Mesenchymal stem cell (in vitro differentiated cells and primary cell): Measurements from ENCODE around the gene RNF10.

Source experiments
- DNase-seq: peaks from one replicate; pipeline ENCODE4 v3.0.0-alpha.2; 2013
- H2AFZ ChIP-seq: one replicate; pipeline ENCODE4 v1.6.1; 2013; ENCODE audit warnings: low read depth, mild to moderate bottlenecking, control low read depth, inconsistent platforms, low read length, moderate library complexity
- H2AK5ac ChIP-seq: 2 replicates; pipeline ENCODE4 v1.6.1; 2013; ENCODE audit warnings: low read length, moderate library complexity, mild to moderate bottlenecking, inconsistent platforms; ENCODE audit not compliant: severe bottlenecking
- H2BK120ac ChIP-seq: one replicate; pipeline ENCODE4 v1.6.1; 2013; ENCODE audit warnings: low read depth, mild to moderate bottlenecking, inconsistent platforms, low read length, moderate library complexity
- H2BK12ac ChIP-seq, 2 experiments: one replicate each; pipeline ENCODE4 v1.6.1; 2013; ENCODE audit warnings: inconsistent platforms in 2 of 2, low read length in 2 of 2, mild to moderate bottlenecking in 2 of 2, moderate library complexity in 2 of 2, control low read depth in 1 of 2
- H2BK15ac ChIP-seq: one replicate; pipeline ENCODE4 v1.6.1; 2013; ENCODE audit warnings: mild to moderate bottlenecking, low read depth, inconsistent platforms; ENCODE audit not compliant: poor library complexity, severe bottlenecking
- H2BK5ac ChIP-seq: 2 replicates; pipeline ENCODE4 v1.6.1; 2013; ENCODE audit warnings: low read depth, mild to moderate bottlenecking, low read length, control low read depth, inconsistent platforms; ENCODE audit not compliant: poor library complexity, severe bottlenecking
- H3K14ac ChIP-seq, 2 experiments: one replicate each; pipeline ENCODE4 v1.6.1; 2013; ENCODE audit warnings: inconsistent platforms in 2 of 2, low read length in 2 of 2, control low read depth in 1 of 2, mild to moderate bottlenecking in 1 of 2, moderate library complexity in 1 of 2
- H3K18ac ChIP-seq, 2 experiments: one replicate each; pipeline ENCODE4 v1.6.1; 2013; ENCODE audit warnings: inconsistent platforms in 2 of 2, low read length in 2 of 2, control low read depth in 1 of 2, low read depth in 1 of 2, mild to moderate bottlenecking in 1 of 2
- H3K23ac ChIP-seq, 2 experiments: one replicate each; pipeline ENCODE4 v1.6.1; 2013; ENCODE audit warnings: inconsistent platforms in 2 of 2, low read length in 2 of 2, mild to moderate bottlenecking in 2 of 2, moderate library complexity in 2 of 2, control low read depth in 1 of 2
- H3K27ac ChIP-seq: 2 replicates; pipeline ENCODE4 v1.5.1; 2013; ENCODE audit warnings: mild to moderate bottlenecking, moderate library complexity, low read length, control low read depth, inconsistent platforms; ENCODE audit not compliant: poor library complexity, severe bottlenecking
- H3K27me3 ChIP-seq, 2 experiments: 2 replicates each; pipeline versions ENCODE4 v1.6.1 to v1.7.0; 2013; ENCODE audit warnings: low read length in 2 of 2, mild to moderate bottlenecking in 2 of 2, moderate library complexity in 2 of 2, control low read depth in 1 of 2, inconsistent platforms in 1 of 2; ENCODE audit not compliant: control insufficient read depth in 1 of 2, insufficient read depth in 1 of 2
- H3K36me3 ChIP-seq, 2 experiments: 2 replicates each; pipeline versions ENCODE4 v1.6.1 to v1.7.0; 2013; ENCODE audit warnings: low read length in 2 of 2, control low read depth in 1 of 2, inconsistent platforms in 1 of 2, low read depth in 1 of 2, mild to moderate bottlenecking in 1 of 2; ENCODE audit not compliant: insufficient read depth in 2 of 2, control insufficient read depth in 1 of 2
- H3K4ac ChIP-seq, 2 experiments: one replicate each; pipeline ENCODE4 v1.6.1; 2013; ENCODE audit warnings: inconsistent platforms in 2 of 2, low read length in 2 of 2, mild to moderate bottlenecking in 2 of 2, moderate library complexity in 2 of 2, control low read depth in 1 of 2, low read depth in 1 of 2
- H3K4me1 ChIP-seq: 2 replicates; pipeline ENCODE4 v1.6.1; 2013; ENCODE audit warnings: low read depth, low read length, control low read depth; ENCODE audit not compliant: control insufficient read depth, insufficient read depth
- H3K4me2 ChIP-seq: 2 replicates; pipeline ENCODE4 v1.6.1; 2013; ENCODE audit warnings: low read length, mild to moderate bottlenecking, inconsistent platforms; ENCODE audit not compliant: poor library complexity, severe bottlenecking
- H3K4me3 ChIP-seq, 2 experiments: 2 replicates each; pipeline versions ENCODE4 v1.5.1 to v1.7.0; 2013; ENCODE audit warnings: low read length in 2 of 2, mild to moderate bottlenecking in 2 of 2, control low read depth in 1 of 2, low read depth in 1 of 2; ENCODE audit not compliant: insufficient read depth in 1 of 2
- H3K79me1 ChIP-seq: replicated peaks from 2 replicates; pipeline ENCODE4 v1.6.1; 2013; ENCODE audit warnings: mild to moderate bottlenecking, control low read depth, low read length, inconsistent platforms; ENCODE audit not compliant: poor library complexity, severe bottlenecking
- H3K9ac ChIP-seq: 2 replicates; pipeline ENCODE4 v1.7.0; 2013; ENCODE audit warnings: mild to moderate bottlenecking, low read length, moderate library complexity
- H3K9me3 ChIP-seq: 2 replicates; pipeline ENCODE4 v1.7.0; 2013; ENCODE audit warnings: mild to moderate bottlenecking, low read length; ENCODE audit not compliant: control insufficient read depth
- H4K8ac ChIP-seq: one replicate; pipeline ENCODE4 v1.6.1; 2013; ENCODE audit warnings: inconsistent platforms, mild to moderate bottlenecking, low read length, moderate library complexity
- H4K91ac ChIP-seq: one replicate; pipeline ENCODE4 v1.6.1; 2013; ENCODE audit warnings: mild to moderate bottlenecking, low read length, inconsistent platforms
- WGBS: methylation state at CpG from one replicate; pipeline ENCODE4 v1.1.7; 2013; ENCODE audit warnings: mixed read lengths; 5-methylcytosine and 5-hydroxymethylcytosine counted together

RNF10 gene

DNA sequence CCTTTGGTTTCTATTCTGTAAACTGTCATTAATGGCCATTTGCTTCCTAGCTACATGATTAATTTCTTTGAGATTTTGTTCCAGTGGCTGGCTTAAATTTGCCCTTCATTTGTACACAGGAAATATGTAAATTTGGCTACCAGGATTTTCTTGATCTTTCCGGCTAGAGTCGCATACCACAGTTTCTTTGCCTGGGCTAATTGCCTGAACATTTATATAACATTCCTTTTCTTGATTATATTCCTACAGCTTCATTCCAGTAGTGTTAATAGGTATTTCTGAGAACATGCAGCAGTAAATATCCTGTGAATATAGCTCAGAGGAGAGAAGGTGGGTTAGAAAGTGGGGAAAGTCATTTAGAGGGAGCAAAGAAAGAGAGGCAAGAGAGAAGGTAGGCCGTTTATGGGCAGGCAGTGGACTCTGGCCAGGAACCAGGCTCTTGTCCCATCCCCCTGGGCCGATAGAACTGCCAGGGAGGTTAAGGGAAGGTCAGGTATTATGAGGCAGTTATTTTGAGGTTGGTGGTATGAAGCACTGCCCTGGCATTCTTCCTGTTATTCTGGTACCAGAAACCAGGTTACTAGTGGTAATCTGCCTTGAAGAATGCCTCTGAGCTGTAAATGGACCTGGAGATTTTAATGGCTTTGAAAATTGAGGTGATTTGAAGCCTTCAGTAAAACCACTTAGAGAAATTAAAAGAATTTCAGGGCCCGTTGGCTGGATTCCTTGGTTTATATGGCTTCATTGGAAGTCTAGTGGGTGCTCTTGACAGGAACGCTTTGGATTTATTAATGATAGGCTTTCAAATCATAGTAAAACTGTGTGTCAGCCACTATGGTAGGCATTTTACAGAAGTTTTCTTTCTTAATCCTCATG, 4.4 kb downstream of the RNF10 start:
- Histone ChIP-seq H3K79me1 (no peaks in the 10 kb centered on the region), H3K4me3 (peak overlapping the region in 1 of 2 experiments; percentile 67), H4K91ac (no peak overlapping the region), H3K4me1 (peaks cover 21% of the 10 kb centered on the region), H2BK15ac (no peak overlapping the region), H2BK12ac (no peak overlapping the region), H3K36me3 (peaks cover 9 to 14% of the 10 kb centered on the region in 2 experiments), H2BK120ac (no peak overlapping the region), H2AK5ac (no peak overlapping the region), H3K4me2 (peak overlapping the region; percentile 47), H3K9me3 (no peaks in the 10 kb centered on the region), H2AFZ (no peak overlapping the region), H3K18ac (no peak overlapping the region), H3K27ac (peak overlapping the region; percentile 33), H3K23ac (no peak overlapping the region), H3K4ac (no peak overlapping the region), H4K8ac (no peak overlapping the region), H3K9ac (peak overlapping the region; percentile 67), H3K14ac (no peak overlapping the region), H2BK5ac (no peak overlapping the region), H3K27me3 (no peaks in the 10 kb centered on the region)
- 72% methylated on average over 4 of the region's 6 CpGs for WGBS
- DNase-seq: peak; percentile 15

DNA sequence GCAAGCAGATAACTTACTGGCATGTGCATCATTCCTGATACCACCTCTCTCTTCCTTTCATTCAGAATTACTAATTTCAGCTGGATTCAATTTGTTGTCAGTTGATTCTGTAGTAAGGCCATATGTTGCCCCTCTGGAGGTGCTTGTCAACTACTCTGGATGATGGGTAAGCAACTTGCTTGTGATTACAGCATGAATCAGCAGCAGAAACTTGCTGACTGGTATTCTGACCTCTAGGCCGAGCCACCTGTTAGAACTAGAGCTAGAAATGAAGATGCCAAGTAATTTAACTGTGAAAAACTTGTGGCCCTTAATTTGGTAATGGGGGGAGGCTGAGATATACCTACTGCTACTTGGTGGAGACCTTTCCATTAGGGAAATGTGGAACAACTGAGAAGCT, 5.1 kb downstream of the RNF10 start:
- H3K4me2 ChIP-seq: no peak overlapping the region
- no peaks in the 10 kb centered on the region for H3K9me3 ChIP-seq
- H3K27me3 ChIP-seq: no peaks in the 10 kb centered on the region
- H3K36me3 ChIP-seq: peaks cover 11 to 15% of the 10 kb centered on the region in 2 experiments
- H3K9ac ChIP-seq: peak overlapping the region; percentile 67
- H2BK5ac ChIP-seq: no peak overlapping the region
- no peak overlapping the region for H2BK120ac ChIP-seq
- no peak overlapping the region for H2BK12ac ChIP-seq
- 82% methylated on average over 1 of the region's 1 CpG for WGBS
- no peak overlapping the region for H3K18ac ChIP-seq
- no peak overlapping the region for H4K91ac ChIP-seq
- no peak overlapping the region for H3K4ac ChIP-seq
- peaks cover 21% of the 10 kb centered on the region for H3K4me1 ChIP-seq
- H2AK5ac ChIP-seq: no peak overlapping the region
- H3K23ac ChIP-seq: no peak overlapping the region
- H3K79me1 ChIP-seq: no peaks in the 10 kb centered on the region
- no peak overlapping the region for H4K8ac ChIP-seq
- no peak overlapping the region for H3K14ac ChIP-seq
- no peak overlapping the region for H2BK15ac ChIP-seq
- peak overlapping the region; percentile 14 for H3K27ac ChIP-seq
- H2AFZ ChIP-seq: no peak overlapping the region
- H3K4me3 ChIP-seq: no peak overlapping the region
- peak; percentile 28 for DNase-seq

- Histone ChIP-seq H2BK120ac (no peak overlapping the region), H3K4me2 (no peak overlapping the region), H3K4me1 (peaks cover 22% of the 10 kb centered on the region), H3K14ac (no peak overlapping the region), H3K27me3 (no peaks in the 10 kb centered on the region), H4K91ac (no peak overlapping the region), H3K18ac (no peak overlapping the region), H3K9ac (peak overlapping the region; percentile 47), H4K8ac (no peak overlapping the region), H3K79me1 (no peaks in the 10 kb centered on the region), H3K4ac (no peak overlapping the region), H3K23ac (no peak overlapping the region), H3K4me3 (peak overlapping the region in 1 of 2 experiments; percentile 1), H3K9me3 (no peaks in the 10 kb centered on the region), H2BK12ac (no peak overlapping the region), H2AK5ac (no peak overlapping the region), H2BK15ac (no peak overlapping the region), H3K36me3 (peaks cover 11 to 19% of the 10 kb centered on the region in 2 experiments), H2BK5ac (no peak overlapping the region), H2AFZ (no peak overlapping the region), H3K27ac (no peak overlapping the region)
- WGBS: 94% methylated on average over 3 of the region's 3 CpGs
- DNase-seq: peak; percentile 50
Measured at GRCh38 chr12:120540445-120540844, 6.3 kb downstream of the RNF10 start.

- 100% methylated on average over 3 of the region's 5 CpGs for WGBS
- Histone ChIP-seq H3K36me3 (peaks cover 9 to 28% of the 10 kb centered on the region in 2 experiments), H2AK5ac (no peak overlapping the region)
Measured at GRCh38 chr12:120542166-120542565, 8.0 kb downstream of the RNF10 start.

More at GRCh38 chr12:120542166-120542565, 8.0 kb downstream of the RNF10 start:
- peaks cover 13% of the 10 kb centered on the region for H3K4me1 ChIP-seq
- H3K9ac ChIP-seq: no peak overlapping the region
- no peak overlapping the region for H2BK12ac ChIP-seq
- no peak overlapping the region for H2AFZ ChIP-seq
- no peak overlapping the region for H3K4me2 ChIP-seq
- no peaks in the 10 kb centered on the region for H3K27me3 ChIP-seq
- H2BK5ac ChIP-seq: no peak overlapping the region
- no peak overlapping the region for H3K4me3 ChIP-seq
- no peak overlapping the region for H4K91ac ChIP-seq
- H2BK120ac ChIP-seq: no peak overlapping the region
- H3K14ac ChIP-seq: no peak overlapping the region
- H3K4ac ChIP-seq: no peak overlapping the region
- H3K9me3 ChIP-seq: no peaks in the 10 kb centered on the region
- no peak overlapping the region for H3K18ac ChIP-seq
- DNase-seq: no peak
- H2BK15ac ChIP-seq: no peak overlapping the region
- no peak overlapping the region for H3K27ac ChIP-seq
- H4K8ac ChIP-seq: no peak overlapping the region
- H3K79me1 ChIP-seq: peaks cover 5% of the 10 kb centered on the region
- H3K23ac ChIP-seq: no peak overlapping the region
